ENCODE results near the gene NDUFV3. TPM values are rescaled to one million over a fixed set of nuclear protein-coding genes. Genes with fewer than 3 reads are reported as not detected.

The NDUFV3 gene
- total and polyA plus RNA-seq, 8 donors = 19.2 to 51.3 (median 36.7) TPM

DNA sequence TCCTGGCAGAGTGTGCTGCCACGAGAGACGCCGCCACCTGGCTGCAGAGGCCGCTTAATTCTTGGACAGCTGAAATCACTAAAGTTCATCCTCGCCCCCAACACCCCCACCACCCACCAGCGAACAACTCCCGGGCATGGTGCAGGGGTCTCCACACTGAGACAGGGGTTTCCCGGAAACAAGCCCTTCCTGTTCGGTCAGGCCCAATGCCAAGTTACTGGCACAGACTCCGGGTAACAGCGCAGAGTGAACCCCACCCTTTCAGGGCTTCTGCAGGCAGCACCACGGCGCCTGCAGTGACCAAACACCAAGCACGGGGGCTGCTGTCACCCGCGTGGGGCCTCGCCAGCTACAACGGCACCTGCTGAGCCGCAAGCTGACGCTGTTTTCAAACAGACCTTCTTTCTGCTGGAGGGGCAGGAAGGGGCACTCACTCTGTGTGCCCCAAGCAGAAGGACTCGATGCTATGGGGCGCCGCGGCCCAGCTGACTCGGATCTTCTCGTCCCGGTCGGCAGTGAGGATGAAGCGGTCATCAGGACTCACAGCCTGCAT, 31.2 kb upstream of the NDUFV3 start:
- Histone ChIP-seq H3K27me3 (no peaks in the 10 kb centered on the region), H3K9me3 (no peaks in the 10 kb centered on the region), H3K4me3 (no peak overlapping the region), H3K36me3 (peaks cover 57 to 97% (median 92%) of the 10 kb centered on the region in 4 donors), H3K27ac (no peak overlapping the region), H3K4me1 (peaks cover 0 to 20% (median 0%) of the 10 kb centered on the region in 4 donors)
- no peak for TF ChIP-seq POLR2A (IDR thresholded peaks at IDR 0.05)
- TF ChIP-seq EP300 (IDR thresholded peaks at IDR 0.05) = no peak
- TF ChIP-seq POLR2AphosphoS5 (IDR thresholded peaks at IDR 0.05) = no peak
- TF ChIP-seq, protein P1, sequence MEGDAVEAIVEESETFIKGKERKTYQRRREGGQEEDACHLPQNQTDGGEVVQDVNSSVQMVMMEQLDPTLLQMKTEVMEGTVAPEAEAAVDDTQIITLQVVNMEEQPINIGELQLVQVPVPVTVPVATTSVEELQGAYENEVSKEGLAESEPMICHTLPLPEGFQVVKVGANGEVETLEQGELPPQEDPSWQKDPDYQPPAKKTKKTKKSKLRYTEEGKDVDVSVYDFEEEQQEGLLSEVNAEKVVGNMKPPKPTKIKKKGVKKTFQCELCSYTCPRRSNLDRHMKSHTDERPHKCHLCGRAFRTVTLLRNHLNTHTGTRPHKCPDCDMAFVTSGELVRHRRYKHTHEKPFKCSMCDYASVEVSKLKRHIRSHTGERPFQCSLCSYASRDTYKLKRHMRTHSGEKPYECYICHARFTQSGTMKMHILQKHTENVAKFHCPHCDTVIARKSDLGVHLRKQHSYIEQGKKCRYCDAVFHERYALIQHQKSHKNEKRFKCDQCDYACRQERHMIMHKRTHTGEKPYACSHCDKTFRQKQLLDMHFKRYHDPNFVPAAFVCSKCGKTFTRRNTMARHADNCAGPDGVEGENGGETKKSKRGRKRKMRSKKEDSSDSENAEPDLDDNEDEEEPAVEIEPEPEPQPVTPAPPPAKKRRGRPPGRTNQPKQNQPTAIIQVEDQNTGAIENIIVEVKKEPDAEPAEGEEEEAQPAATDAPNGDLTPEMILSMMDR (IDR thresholded peaks at IDR 0.05) = no peak
- no peak for DNase-seq
- WGBS, 5 donors = 71 to 85% (median 84%) methylated on average over 16 to 29 of the region's 29 CpGs
- intact Hi-C loops (cut with DNase I; ENCODE audit: low total_unique reads) = no loop called here

DNA sequence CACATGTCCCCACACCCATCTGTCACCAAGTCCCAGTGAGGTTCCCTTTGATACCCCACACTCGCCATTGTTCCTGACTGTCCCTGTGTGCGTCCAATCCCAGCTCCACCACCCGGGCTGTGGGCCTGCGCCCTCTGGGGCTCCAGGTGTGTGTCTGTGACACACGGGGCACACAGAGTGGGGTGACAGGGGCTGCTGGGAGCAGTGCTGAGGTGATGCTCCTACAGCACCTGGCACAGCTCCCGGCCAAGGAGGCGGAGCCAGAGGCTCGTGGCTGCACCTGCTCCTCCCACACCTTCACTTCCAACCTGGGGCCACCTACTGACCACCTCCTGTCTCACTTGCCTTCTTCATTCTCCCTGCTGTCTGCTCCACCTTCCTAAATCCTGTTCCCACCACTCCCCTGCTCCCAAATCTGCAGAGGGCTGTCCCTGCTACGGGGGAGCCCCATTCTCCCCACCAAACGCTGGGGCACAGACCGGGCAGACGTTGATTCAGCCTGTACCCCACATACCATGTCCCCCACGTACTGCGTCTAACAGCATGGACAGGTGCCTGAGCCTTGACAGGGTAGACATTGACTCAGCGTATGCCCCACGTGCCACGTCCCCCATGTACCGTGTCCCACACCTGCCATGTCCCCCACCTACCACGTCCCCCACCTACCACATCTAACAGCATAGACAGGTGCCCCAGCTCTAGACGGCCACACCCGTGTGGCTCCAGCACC, 30.2 kb upstream of the NDUFV3 start:
- intact Hi-C loops (cut with DNase I; ENCODE audit: low total_unique reads) = no loop called here
- Histone ChIP-seq H3K27ac (no peak overlapping the region), H3K4me1 (peaks cover 0 to 20% (median 0%) of the 10 kb centered on the region in 4 donors), H3K36me3 (peaks cover 52 to 97% (median 92%) of the 10 kb centered on the region in 4 donors), H3K27me3 (no peaks in the 10 kb centered on the region), H3K4me3 (no peak overlapping the region), H3K9me3 (no peaks in the 10 kb centered on the region)
- no peak for TF ChIP-seq POLR2A (IDR thresholded peaks at IDR 0.05)
- TF ChIP-seq POLR2AphosphoS5 (IDR thresholded peaks at IDR 0.05) = no peak
- TF ChIP-seq, protein P1 (IDR thresholded peaks at IDR 0.05) = no peak
- no peak for TF ChIP-seq EP300 (IDR thresholded peaks at IDR 0.05)
- peak; percentile 43 to 52 for DNase-seq
- 88 to 89% (median 88%) methylated on average over 18 to 21 of the region's 21 CpGs for WGBS, 5 donors

DNA sequence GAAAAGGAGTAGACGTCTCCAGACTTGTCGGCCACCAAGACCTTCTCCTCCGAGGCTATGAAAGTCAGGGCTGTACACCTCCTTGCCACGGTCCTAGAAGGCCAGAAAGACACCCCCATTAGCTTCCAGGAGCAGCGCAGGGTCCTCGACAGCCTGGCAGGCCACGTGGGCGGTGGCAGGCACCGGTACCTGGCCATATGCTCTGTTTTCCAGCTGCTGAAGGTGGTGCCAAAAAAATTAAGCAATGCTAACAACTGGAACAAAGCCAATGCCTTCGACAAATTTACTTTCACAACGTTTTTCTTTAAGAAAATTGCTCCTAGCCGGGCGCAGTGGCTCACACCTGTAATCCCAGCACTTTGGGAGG, 29.6 kb upstream of the NDUFV3 start:
- TF ChIP-seq, protein P1 (IDR thresholded peaks at IDR 0.05) = no peak
- TF ChIP-seq POLR2AphosphoS5 (IDR thresholded peaks at IDR 0.05) (no peak), EP300 (IDR thresholded peaks at IDR 0.05) (no peak), POLR2A (IDR thresholded peaks at IDR 0.05) (no peak)
- 62 to 70% (median 65%) methylated on average over 12 to 13 of the region's 13 CpGs for WGBS, 5 donors
- H3K9me3 ChIP-seq = no peaks in the 10 kb centered on the region
- no peak overlapping the region for H3K27ac ChIP-seq
- peaks cover 47 to 97% (median 92%) of the 10 kb centered on the region in 4 donors for H3K36me3 ChIP-seq
- no peak overlapping the region for H3K4me3 ChIP-seq
- intact Hi-C loops (cut with DNase I; ENCODE audit: low total_unique reads) = no loop called here
- H3K27me3 ChIP-seq = no peaks in the 10 kb centered on the region
- peaks cover 0 to 20% (median 0%) of the 10 kb centered on the region in 4 donors for H3K4me1 ChIP-seq
- DNase-seq = no peak

DNA sequence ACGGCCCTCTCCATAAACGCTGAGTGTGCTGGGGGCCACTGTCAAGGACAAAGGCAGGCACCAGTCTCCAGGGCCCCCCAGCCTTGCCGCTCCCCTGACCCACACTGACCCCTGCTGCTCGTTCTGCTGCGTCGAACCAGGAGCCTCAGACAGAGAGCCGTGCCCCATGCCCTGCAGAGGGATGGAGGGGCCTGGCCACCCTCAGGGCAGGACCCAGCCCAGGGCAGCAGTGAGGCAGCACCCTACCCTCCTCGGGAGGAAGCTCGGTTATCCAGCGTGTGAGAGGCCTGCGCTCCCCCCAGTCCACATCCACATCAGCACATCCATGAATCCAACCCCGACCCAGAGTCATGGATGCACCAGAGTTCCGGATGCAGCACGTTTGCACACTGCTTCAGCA, 28.8 kb upstream of the NDUFV3 start:
- intact Hi-C loops (cut with DNase I; ENCODE audit: low total_unique reads) = no loop called here
- DNase-seq = no peak
- Histone ChIP-seq H3K4me3 (no peak overlapping the region), H3K27ac (no peak overlapping the region), H3K27me3 (no peaks in the 10 kb centered on the region), H3K4me1 (peaks cover 0 to 20% (median 0%) of the 10 kb centered on the region in 4 donors), H3K9me3 (no peaks in the 10 kb centered on the region), H3K36me3 (peaks cover 47 to 97% (median 92%) of the 10 kb centered on the region in 4 donors)
- WGBS, 5 donors = 85 to 99% (median 92%) methylated on average over 12 to 14 of the region's 14 CpGs
- TF ChIP-seq POLR2A (IDR thresholded peaks at IDR 0.05) = no peak
- TF ChIP-seq, protein P1 (IDR thresholded peaks at IDR 0.05) = no peak
- no peak for TF ChIP-seq EP300 (IDR thresholded peaks at IDR 0.05)
- TF ChIP-seq POLR2AphosphoS5 (IDR thresholded peaks at IDR 0.05) = no peak
